IPS-18a (cell line): Measurements from ENCODE around the gene DNMT3L.

Experiments
- H3K27ac ChIP-seq: one replicate; pipeline ENCODE4 v1.5.1; 2013; ENCODE audit warnings: low read length
- H3K27me3 ChIP-seq: one replicate; pipeline ENCODE4 v1.6.1; 2013; ENCODE audit warnings: mild to moderate bottlenecking, low read length; ENCODE audit not compliant: control insufficient read depth, insufficient read depth
- H3K36me3 ChIP-seq: one replicate; pipeline ENCODE4 v1.6.1; 2013; ENCODE audit warnings: low read depth, low read length; ENCODE audit not compliant: control insufficient read depth
- H3K4me1 ChIP-seq: one replicate; pipeline ENCODE4 v1.6.1; 2013; ENCODE audit warnings: low read depth, low read length; ENCODE audit not compliant: control insufficient read depth
- H3K4me3 ChIP-seq: one replicate; pipeline ENCODE4 v1.5.1; 2013; ENCODE audit warnings: low read length
- H3K9ac ChIP-seq: one replicate; pipeline ENCODE4 v1.6.1; 2013; ENCODE audit warnings: mild to moderate bottlenecking, low read length, moderate library complexity
- H3K9me3 ChIP-seq: one replicate; pipeline ENCODE4 v1.6.1; 2013; ENCODE audit warnings: low read depth, low read length; ENCODE audit not compliant: control insufficient read depth

DNMT3L gene

DNA sequence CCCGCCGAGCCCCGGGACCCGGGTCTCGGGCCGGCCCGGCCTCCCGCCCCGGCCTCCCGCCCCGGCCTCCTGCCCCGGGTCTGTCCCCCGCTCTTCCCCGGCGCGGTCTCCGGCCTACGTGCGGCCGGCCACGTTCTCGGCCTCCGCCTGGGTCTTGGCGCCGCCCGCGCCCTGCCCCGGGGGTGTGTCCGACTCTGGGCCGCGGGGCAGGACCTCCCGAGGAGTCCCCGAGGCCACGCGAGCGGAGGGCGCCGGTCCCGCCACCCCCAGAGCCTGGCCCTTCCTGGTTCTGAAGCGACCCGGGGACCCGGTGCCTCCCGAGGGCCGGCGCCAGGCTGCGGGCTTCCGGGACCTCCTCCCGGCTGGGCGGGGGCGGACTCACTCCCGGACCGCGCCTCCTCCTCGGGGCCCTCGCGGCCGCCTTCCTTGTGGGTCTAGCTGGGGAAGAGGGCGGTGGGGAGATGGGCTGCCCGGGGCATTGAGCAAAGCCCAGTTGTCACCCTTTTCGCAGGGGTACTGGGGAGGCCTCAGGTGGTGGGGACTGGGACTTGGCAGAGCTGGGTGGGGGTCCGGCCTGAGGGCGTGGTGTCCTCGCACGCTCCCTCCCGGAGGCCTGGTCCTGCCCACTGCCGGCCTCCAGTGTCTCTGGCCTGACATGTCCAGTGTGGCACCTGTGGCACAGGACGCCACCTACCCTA lies 38.7 kb upstream of the DNMT3L start:
- H3K4me1 ChIP-seq = no peaks in the 10 kb centered on the region
- peaks cover 10% of the 10 kb centered on the region for H3K27me3 ChIP-seq

GRCh38 chr21:44299458-44300261 lies 38.0 kb upstream of the DNMT3L start, which contains the start of gene PFKL:
TSS of gene PFKL (plus strand) at chr21:44300053. CDS start at chr21:44300106, 53 bp downstream.
- H3K27ac ChIP-seq = no peak within 1 kb of the TSS
- peak within 1 kb of the TSS; percentile 68 for H3K4me3 ChIP-seq
- H3K4me1 ChIP-seq = no peaks in the 10 kb centered on the region
- no peak within 1 kb of the TSS for H3K9ac ChIP-seq
- H3K9me3 ChIP-seq = no peaks in the 10 kb centered on the region
- H3K36me3 ChIP-seq = no peaks in the 10 kb centered on the region
- H3K27me3 ChIP-seq = peaks cover 10% of the 10 kb centered on the region

More for the DNA sequence above, 38.7 kb upstream of the DNMT3L start:
- no peaks in the 10 kb centered on the region for H3K9me3 ChIP-seq
- no peak overlapping the region for H3K27ac ChIP-seq
- no peaks in the 10 kb centered on the region for H3K36me3 ChIP-seq
- H3K4me3 ChIP-seq = peak overlapping the region; percentile 60
- no peak overlapping the region for H3K9ac ChIP-seq

DNA sequence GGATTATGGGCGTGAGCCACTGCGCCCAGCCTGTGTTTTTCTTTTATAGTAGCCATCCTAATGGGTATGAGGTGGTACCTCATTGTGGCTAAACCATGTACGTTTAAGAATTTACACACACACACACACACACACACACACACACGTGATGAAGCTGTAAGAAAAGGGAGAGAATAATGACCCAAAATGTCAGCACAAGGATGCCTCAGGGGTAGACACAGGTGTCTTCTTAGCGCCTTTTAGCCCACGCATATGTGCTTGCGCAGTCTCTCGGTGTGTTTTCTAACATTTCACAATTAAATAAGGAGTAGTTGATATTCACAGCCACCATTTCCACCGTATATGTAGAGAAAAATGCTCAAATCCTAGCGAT lies 37.4 kb upstream of the DNMT3L start:
- Histone ChIP-seq H3K9ac (no peak overlapping the region), H3K4me1 (no peaks in the 10 kb centered on the region), H3K9me3 (no peaks in the 10 kb centered on the region), H3K27me3 (peaks cover 10% of the 10 kb centered on the region), H3K4me3 (peak overlapping the region; percentile 68), H3K27ac (no peak overlapping the region), H3K36me3 (no peaks in the 10 kb centered on the region)

DNA sequence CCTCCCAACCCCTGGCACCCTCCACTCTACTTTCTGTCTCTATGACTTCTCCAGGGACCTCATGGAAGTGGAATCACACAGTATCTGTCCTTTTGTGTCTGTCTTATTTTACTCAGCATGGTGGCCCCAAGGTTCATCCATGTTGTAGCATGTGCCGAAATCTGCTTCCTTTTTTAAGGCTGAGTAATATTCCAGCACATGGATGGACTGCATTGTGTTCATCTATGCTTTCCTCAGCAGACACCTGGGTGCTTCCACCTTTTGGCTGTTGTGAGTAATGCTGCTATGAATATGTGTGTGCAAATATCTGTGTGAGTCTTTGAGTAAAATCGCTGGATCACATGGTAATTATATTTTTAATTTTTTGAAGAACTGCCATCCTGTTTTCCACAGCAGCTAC lies 36.6 kb upstream of the DNMT3L start:
- Histone ChIP-seq H3K36me3 (no peaks in the 10 kb centered on the region), H3K27me3 (peaks cover 10% of the 10 kb centered on the region), H3K4me1 (no peaks in the 10 kb centered on the region), H3K9me3 (no peaks in the 10 kb centered on the region), H3K9ac (no peak overlapping the region), H3K27ac (no peak overlapping the region), H3K4me3 (no peak overlapping the region)

GRCh38 chr21:44297525-44298290 lies 36.0 kb upstream of the DNMT3L start:
- Histone ChIP-seq H3K36me3 (no peaks in the 10 kb centered on the region), H3K9ac (no peak overlapping the region), H3K4me3 (no peak overlapping the region), H3K9me3 (no peaks in the 10 kb centered on the region), H3K27ac (no peak overlapping the region), H3K4me1 (no peaks in the 10 kb centered on the region), H3K27me3 (peaks cover 10% of the 10 kb centered on the region)

DNA sequence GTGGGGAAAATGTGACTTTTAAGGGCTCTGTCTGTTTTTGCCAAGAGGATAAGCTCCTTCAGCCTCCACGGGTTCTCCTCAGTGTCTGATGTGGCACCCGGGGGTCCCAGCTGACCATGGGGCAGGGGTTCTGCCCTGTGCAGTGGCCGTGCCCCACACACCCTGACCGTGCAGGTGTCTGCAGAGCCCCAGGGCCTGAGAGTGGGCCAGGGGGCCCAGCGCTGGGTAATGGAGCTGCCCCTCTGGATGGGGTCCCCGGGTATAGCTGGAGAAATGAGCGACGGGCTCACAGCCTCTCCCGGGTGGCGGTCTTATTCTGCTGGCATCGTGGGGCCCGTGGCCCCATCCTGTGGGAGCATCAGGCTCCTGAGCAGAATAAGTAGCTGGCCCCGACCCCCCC lies 35.2 kb upstream of the DNMT3L start:
- H3K4me1 ChIP-seq = no peaks in the 10 kb centered on the region

GRCh38 chr21:44296103-44296519 lies 34.4 kb upstream of the DNMT3L start:
- Histone ChIP-seq H3K27ac (no peak overlapping the region), H3K9me3 (no peaks in the 10 kb centered on the region), H3K4me3 (no peak overlapping the region), H3K27me3 (peaks cover 10% of the 10 kb centered on the region), H3K9ac (no peak overlapping the region), H3K4me1 (no peaks in the 10 kb centered on the region), H3K36me3 (no peaks in the 10 kb centered on the region)

More for the DNA sequence above, 35.2 kb upstream of the DNMT3L start:
- no peaks in the 10 kb centered on the region for H3K36me3 ChIP-seq
- no peak overlapping the region for H3K4me3 ChIP-seq
- no peaks in the 10 kb centered on the region for H3K9me3 ChIP-seq
- peaks cover 10% of the 10 kb centered on the region for H3K27me3 ChIP-seq
- H3K9ac ChIP-seq = no peak overlapping the region
- H3K27ac ChIP-seq = no peak overlapping the region

GRCh38 chr21:44295646-44296045 lies 33.9 kb upstream of the DNMT3L start:
- H3K4me3 ChIP-seq = no peak overlapping the region
- H3K9ac ChIP-seq = no peak overlapping the region
- no peaks in the 10 kb centered on the region for H3K36me3 ChIP-seq
- H3K27me3 ChIP-seq = peaks cover 10% of the 10 kb centered on the region
- H3K4me1 ChIP-seq = no peaks in the 10 kb centered on the region
- no peaks in the 10 kb centered on the region for H3K9me3 ChIP-seq
- no peak overlapping the region for H3K27ac ChIP-seq

GRCh38 chr21:44295163-44295573 lies 33.5 kb upstream of the DNMT3L start:
- no peaks in the 10 kb centered on the region for H3K36me3 ChIP-seq
- H3K27ac ChIP-seq = no peak overlapping the region
- H3K4me3 ChIP-seq = no peak overlapping the region
- peaks cover 10% of the 10 kb centered on the region for H3K27me3 ChIP-seq
- H3K4me1 ChIP-seq = no peaks in the 10 kb centered on the region
- no peaks in the 10 kb centered on the region for H3K9me3 ChIP-seq
- no peak overlapping the region for H3K9ac ChIP-seq

DNA sequence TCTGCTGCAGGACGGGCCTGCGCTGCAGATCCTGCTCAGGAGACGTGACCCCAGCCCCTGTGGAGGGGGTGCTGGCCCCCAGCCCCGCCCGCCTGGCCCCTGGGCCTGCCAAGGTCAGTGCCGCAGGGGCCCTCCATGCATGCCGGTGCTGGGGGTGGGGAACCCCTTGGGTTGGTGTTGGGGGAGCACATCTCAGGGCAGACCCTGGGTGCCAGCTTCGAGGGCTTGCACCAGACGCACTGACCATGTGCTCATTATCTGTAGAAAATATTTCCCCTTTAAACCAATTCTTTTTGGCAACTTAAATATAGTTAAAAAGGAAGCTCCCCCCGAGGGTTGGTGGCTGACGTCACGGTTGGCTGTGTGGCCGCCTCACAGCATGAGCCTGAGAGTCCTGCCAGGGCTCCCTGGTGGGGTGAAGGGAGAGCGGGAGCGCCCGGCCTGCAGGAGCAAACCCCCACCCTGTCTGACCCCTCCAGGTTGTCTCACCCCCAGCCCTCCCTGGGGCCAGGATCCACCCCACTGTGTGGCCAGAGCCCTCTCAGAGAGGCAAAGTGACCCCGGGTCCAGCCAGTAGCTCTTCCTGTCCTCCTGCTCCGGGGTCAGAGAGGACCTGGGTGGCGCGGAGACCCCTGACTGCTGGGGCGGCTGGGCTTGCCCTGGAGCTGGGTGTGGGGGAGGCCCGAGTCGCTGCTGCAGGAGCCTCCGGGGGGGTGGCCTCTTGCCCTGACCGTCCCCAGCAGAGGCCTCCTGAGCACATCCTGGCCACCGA lies 32.9 kb upstream of the DNMT3L start:
- H3K27ac ChIP-seq = no peak overlapping the region
- H3K4me1 ChIP-seq = no peaks in the 10 kb centered on the region

More for the DNA sequence above, 32.9 kb upstream of the DNMT3L start:
- no peak overlapping the region for H3K9ac ChIP-seq
- no peaks in the 10 kb centered on the region for H3K9me3 ChIP-seq
- H3K36me3 ChIP-seq = no peaks in the 10 kb centered on the region
- peaks cover 10% of the 10 kb centered on the region for H3K27me3 ChIP-seq
- H3K4me3 ChIP-seq = no peak overlapping the region
